GM19240 (cell line): Measurements from ENCODE around the gene ABLIM3.

Experiments used
- DNase-seq: peaks from one replicate; pipeline ENCODE4 v3.0.0; 2011; ENCODE audit warnings: low spot score; ENCODE audit not compliant: insufficient read length

The ABLIM3 gene

DNA sequence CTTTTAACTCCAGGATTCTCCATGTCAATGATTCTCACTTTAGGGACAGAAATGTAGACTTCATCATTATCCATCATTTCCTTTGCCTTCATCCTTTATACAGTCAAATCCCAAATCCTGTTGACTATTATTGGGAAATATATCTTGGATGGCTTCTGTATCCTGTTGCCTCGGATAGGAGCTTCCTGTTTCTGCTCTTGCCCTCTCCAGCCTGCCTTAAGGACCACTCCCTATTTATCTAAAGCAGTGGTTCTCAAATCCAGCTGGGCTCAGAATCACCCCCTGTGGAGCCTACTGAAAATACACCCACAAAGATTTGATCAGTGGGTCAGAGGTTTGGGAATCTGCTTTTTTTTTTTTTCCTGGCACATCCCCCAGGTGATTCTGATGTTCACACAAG lies 138.8 kb downstream of the ABLIM3 start:
- no peak for DNase-seq

DNA sequence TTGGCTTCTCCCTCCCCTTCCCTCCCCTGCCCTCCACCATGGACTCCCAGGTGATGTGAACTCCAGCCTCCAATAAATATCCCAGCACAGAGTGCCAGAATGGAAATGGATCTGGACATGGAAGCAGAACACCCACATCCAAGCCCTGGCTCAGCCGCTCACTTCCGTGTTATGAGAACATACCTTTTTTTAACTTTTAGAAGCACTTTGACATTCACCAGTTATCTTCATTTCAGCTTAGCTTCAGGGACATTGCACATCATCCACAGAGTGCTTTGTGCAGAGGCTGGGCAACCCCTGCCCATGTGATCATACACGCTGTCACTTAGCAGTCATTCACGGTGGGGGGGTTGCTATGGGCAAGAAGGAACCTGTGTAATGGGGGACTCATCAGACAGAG lies 139.5 kb downstream of the ABLIM3 start:
- DNase-seq, result no peak

DNA sequence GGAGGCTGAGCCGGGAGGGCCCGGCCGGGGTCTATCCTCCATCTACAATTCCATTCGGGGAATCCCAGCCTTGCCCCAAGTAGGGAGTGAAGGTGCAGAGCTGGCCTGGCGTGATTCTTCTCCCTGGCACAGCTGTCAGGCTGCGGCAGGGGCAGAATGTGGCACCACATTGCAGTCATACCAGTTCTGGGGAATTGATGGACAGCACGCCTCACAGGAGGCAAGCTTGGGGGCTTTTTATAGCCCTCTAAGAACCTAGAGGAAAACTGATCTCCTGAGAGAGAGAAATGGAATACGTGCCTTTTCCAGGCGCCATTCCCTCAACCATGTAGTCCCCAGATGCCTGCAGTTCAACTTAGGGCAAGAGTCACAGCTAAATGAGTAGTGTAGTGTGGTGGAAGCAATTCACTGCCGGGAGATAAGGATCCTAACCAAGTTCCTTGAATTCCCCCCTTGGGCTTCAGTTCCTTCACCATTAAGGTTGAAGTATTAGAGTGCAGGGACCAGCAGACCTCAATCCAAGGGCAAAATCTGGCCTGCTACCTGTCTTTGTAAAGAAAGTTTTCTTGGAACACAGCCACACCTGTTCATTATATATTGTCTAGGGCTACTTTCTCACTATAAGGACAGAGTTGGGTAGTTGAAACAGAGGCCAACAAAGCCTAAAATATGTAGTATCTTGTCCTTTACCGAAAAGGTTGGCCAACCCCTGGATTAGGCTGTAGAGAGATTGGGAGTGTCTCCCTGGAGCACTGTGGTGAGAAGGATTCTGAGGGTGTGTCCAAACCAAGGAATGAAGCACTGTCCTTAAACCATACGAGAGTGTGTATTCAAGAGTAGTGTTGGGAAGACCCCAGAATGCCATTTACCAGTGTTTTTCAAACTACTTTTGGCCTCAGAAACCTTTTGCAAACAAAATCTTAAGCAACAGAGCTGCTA lies 141.0 kb downstream of the ABLIM3 start:
- no peak for DNase-seq

DNA sequence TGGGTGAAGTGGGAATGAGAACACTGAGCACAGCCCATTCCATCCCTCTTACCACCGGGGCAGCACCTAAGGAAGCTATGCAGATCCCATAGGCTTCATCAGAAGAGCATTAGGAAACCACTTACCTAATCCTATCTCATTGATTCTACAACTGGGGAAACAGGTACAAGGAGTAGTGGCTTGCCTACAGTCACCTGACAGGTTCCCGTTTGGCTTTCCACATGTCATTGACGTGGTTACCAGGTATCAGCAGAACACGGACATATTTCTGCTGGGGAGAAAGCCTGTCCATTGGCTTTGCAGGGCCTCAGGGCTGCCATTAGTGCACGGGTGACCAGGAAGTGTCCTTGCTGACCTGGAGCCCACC lies 141.7 kb downstream of the ABLIM3 start:
- DNase-seq, result no peak

DNA sequence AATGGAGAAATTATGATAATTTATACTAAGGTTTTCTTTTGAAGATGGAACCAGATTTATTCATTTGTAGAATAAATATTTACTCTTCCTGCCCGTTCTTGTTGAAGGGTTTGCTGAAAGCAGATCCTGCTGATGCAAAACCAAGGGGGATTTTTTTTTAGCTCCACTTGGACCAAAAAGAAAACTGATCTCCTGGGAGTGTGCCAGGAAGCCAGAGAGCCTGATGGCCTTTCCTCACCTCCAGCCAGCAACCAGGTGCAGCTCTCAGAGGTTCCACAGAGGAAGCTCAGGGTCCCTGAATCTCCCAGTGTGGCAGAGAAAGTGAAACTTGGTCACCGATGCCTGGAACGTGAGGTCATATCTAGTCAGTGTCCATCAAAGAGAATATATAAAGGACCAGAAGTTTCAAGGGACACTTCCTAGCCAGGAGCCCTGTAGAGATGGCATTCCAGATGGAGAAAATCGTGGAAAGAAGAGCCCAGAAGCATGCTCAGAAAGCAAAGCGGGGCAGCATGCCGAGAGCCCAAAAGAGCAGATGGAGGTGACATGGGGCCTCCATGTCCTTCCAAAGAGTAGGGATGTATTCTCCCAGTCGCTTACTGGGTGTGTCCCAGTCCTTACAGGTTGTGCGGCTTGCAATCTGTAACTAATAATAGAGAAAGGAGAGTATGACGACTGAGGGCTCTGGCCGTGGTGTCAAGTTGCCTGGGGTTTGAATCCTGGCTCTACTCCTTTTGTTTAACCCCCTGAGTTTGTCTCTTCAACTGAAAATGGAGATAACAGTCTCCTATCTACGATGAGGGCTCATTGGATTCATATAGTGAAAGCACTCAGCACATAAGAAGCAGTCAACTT lies 142.6 kb downstream of the ABLIM3 start:
- DNase-seq, result no peak

DNA sequence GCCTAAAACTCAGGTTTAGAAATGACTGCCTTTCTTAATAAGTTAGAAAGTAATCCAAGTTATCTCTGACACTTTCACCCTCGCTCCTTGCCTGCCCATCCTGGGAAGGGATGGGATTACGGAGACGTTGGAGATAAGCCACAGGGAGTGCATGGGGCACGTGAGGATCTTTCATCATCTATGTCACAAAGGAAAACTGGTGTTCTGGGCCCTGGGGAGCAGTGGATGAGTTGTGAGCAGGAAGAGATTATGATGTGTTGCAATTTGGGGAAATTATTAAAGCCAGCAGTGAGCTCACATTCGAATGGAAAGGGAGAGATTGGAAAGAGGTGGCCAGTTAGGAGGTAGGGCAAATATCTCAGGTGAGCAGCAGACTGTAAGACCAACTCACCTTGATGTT lies 143.2 kb downstream of the ABLIM3 start:
- no peak for DNase-seq

DNA sequence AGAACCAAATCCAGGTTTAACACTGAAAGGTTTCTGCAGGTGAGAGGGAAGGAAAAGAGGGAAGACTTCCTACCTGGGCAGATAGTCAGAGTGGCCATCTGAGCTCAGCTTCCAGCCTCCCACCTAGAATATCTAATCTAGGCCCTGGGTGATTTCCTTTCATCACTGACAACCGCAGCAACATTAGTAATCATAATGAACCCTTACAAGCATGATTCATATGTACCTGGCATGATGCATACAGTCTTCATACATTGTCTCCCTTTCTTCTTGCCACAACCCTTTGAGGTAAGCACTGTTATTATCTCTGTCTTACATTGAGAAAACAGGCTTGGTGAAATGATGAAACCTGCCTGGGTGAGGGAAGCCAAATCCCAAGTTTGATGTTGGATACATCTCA lies 143.9 kb downstream of the ABLIM3 start:
- no peak for DNase-seq

DNA sequence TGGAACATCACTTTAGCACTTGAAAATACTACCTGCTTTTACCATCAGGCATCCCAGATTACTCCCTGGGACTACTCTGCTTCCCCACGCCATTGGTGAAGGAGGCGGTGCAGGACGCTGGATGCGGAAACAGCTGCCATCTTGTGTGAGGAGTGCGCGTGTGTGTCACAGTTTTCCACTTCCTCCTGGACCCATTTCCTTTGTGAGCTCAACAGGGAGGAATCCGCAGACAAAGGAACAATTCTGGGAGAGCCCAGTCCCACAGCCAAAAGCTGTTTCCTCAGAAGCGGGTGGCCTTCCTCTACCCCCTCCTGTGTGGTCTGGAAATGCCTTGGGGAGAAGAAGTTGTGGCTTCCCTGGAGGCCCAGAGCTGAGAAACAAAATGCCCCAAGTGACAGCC lies 147.1 kb downstream of the ABLIM3 start:
- DNase-seq, result no peak

DNA sequence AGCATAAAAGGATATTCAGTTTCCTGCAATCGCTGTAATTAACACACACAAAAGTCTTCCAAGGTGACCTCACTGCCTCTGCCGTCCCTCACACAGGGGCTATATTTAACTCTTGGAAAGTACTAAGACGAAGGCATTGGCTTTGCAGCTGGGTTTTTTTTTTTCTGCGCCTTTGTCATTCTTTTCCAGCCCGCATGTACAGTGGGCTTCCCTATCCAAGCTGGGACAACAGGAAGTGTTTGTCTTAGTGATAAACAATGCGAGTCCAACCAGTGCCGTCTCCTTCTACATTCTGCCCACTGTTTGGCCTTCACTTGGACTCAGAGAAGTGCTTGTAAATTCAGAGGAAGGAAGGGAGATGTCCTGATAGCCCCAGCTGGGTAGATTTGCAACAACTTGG lies 148.0 kb downstream of the ABLIM3 start:
- DNase-seq, result no peak

DNA sequence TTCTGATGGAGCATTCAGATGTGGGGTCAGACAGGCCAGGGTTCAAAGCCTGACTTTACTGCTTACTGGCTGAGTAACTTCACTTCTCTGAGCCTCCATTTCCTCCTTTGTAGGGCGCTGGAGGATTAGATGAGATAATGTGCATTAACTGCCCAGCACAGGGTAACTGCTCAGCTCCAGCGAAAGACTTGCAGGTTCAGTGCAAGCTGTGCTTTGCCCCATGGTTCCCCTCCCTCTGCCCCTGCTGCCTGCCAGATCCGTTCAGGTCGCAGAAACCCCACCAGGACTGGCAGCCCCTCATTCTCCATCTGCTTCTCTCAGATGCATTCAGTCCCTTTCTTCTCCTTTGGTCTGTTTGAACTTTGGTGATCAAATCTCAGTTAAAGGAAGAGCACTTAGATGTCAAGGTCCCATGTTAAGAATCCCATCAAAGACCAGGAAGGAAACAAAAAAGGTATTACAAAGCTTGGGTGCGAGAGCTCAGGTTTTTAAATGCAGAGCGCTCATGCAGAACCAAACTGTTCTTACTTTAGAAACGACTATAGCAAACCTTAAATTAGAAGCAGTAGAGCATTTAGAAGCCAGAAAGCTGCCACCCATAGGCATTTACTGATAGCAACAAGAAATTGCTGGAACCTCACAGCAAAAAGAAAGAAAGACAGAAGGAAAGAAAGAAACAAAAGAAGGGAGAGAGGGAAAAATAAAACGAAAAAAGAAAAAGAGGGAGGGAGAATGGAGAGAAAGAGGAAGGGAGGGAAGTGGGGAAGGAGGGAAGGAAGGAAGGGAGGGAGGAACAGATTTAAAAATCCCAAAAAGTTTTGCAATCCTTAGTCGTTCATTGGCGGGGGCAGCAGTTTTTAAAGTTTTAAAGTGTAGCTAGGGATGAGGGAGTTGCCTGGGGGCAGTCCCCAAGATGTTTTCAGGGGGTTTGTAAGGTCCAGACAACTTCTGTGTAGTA lies 153.9 kb downstream of the ABLIM3 start:
- no peak for DNase-seq

DNA sequence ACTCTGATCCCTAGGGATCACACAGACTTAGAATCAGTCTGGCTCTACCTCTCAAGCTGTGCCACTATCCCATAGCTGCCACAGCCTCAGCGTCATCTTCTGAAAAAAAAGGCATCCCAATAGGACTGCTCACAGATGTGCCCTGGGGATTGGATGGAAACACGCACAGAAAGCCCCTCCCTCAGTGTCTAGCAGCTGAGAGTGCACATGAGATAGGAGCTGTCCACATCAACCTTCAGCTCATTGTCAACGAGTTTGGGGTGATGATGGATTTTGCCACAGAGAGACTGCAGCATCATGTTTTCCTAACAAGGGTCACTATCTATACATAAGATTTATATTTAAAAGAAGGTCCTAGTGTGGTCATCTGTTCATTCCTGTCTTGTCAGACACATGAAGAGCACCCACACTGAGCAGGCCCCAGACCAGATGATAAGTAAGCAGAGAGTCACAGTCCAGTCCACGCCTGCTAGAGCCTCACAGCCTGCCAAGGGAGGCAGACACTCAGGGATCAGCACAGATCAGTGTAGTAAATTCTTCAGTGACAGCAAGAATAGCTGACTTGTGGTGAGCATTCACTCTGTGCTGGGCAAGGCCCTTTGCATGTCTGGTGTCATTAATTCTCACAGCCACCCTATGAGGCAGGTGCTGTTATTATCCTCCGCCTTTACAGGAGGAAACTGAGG lies 156.2 kb downstream of the ABLIM3 start:
- DNase-seq, result no peak

DNA sequence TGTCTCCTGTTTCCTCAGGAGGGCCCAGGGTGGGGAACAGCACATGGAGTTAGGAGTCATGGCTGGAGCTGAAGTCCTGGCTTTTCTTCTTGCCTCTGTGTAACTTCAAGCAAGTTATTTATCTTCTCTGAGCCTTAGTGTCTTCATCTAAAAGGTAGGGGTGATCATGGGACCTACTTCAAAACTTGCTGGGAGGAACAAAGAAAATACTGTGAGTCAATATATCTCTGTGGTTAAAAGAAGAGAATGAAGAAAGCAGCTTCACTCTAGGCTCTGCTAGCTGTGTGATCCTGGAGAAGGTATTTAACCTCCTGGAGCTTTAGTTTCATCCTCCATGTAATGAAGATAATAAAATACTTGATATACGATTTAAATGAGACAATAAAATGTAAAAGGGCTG lies 156.9 kb downstream of the ABLIM3 start:
- no peak for DNase-seq

DNA sequence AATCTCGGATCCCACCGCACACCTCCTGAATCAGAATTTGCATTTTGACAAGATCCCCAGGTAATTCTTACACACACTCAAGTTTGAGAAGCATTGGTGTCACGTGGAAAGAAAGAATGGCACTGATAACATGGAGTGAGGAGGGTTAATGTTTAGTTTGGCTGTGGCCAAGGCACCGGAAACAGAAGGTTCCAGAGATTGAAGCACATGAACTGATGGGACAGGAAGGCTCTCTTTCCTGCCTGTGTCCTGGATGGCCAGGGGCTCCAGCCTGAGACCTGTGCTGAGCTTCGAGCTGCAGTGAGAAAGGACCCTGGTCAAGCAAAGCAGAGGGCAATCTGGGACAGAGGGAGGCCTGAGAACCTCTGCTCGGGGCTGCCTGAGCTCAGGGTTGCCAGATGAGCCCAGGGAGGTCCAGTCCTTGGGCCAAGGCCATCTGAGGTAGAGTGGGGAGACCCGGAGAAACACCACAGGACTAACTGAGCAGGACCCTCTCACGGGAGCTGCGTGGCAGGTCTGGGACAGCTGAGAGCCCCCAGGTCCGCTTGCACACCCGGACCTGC lies 157.6 kb downstream of the ABLIM3 start:
- no peak for DNase-seq

DNA sequence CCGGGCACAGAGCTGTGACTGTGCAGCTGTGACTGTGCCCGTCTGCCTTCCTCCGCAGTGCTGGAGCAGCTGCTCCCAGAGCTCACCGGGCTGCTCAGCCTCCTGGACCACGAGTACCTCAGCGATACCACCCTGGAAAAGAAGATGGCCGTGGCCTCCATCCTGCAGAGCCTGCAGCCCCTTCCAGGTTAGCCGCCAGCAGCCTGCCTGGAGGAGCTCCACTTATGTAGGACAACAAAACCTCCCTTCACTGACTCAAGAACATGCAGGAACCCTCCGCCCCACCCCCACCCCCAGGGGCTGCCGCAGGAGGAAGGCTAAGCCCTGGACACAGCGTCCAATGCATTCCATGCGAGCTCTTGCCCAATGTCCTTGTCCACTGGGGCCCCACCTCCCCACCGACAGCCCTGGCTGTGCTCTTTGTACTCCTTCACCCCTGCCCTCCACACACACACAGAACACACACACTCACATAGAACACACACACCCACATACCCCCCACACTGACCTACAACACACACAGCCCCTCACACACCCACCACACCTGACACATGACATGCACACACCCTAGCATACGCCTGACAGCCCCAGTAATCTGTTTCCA lies 158.3 kb downstream of the ABLIM3 start:
- DNase-seq, result no peak

DNA sequence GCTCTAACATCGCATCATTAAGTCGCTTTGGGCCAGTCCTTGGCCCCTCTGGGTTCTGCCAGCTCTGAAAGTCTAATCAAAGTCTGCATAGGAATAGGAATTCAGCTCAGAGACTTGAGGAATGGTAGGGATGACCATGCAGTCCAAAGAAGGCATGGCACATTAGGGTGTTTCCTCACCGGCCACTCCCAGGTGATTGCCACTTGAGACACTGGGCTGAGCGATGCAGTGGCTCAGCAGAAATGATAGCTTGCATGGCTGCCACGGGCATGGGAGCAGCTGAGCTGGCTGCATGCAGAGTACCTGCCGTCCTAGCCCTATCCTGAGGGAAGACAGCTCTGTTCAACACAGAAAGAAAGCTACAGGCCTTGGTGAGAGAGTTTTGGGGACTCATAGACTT lies 159.1 kb downstream of the ABLIM3 start:
- DNase-seq, result no peak

DNA sequence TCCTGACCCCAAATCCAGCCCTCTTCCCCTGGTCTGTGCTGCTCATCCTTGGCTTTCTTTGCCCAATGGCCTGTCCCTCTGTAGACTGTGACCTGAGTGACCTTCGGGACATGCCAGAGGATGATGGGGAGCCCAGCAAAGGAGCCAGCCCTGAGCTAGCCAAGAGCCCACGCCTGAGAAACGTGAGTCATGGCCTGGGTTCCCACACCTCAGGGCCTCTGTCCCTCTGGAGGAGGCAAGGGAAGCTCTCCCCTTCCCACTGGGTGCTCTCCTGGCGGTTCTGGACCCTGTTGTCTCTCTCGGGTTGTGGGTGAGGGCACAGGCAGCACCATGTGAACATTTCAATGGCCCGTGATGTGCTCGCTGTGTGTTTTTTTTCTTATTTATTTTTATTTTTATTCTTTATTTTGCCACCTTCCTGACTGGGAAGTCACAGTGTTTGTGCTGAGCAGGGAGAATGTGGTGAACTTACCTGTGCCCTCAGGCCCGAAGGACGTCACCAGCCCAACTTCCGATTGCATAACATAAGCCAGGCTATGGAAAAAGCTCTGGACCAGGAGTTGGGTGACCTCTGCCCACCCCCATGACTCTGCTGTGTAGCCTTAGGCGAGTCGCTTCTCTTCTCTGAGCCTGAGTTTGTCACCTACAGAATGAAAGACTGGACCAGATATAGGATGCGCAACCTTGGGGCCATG lies 159.9 kb downstream of the ABLIM3 start:
- DNase-seq, result no peak

DNA sequence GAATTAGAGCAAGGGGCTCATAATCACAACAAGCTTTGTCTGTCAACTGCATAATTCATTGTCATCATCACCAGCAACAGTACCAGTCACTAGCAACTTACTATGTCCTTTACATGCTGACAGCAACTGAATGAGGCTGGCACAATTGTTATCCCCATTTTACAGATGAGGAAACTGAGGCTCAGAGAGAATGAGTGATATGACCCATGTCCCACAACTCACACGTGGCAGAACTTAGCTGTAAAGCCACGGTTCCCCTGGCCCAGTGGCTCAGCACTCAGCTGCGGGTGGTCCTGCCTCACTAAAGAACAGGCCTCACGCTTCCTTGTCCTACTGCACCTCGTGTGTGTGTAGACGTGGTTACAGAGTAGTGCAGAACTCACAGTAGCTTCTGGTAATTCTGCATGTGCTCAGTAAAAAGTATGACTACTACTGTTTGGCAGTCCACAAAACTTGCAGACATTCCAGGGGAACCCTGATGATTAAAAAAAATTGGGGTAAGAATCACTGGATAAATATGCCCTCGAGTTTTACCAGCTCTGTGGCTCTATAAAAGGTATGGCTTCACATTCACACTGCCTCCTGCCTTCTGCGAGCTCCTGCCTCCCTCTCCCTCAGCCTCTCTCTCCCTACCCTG lies 160.6 kb downstream of the ABLIM3 start:
- no peak for DNase-seq

DNA sequence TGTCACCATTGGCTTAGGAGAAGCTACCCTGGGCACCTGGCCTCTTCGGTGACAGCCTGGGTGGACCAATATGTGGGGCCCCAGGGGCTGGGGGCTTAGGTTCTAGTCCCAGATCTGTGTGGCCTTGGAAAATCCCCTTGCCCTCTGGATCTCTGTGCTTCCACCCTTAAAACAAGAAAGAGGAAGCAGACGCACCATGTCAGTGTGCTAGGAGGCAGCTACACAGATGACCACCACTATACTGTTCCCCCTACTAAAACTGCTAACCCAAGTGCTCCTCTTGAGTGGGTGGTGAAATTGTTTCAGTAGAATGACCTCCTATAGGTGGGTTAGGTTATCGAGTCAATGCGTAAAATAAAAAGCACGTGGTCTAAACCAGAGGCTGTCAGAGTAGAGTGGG lies 161.3 kb downstream of the ABLIM3 start:
- DNase-seq, result no peak

DNA sequence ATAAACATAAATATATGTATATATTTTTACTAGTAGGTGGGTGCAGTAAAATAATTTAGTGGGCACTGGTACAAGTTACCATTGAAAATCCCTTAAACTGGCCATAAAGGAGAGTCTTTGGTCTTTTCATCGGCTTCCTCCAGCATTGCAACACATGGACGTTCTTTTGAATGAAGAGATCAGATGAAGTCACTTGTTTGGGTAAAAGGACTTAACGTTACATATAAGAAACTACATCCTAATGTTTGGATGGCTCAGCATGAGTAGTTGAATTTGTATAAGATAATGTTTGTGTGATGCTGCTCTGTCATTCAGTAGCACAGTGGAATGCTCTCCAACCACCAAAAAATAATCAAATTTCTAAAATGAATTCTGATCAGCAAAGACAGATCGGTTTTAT lies 161.9 kb downstream of the ABLIM3 start:
- DNase-seq, result no peak
